IPS-18c (cell line): ENCODE results near the gene BHLHA15.

Experiments
- H3K4me3 ChIP-seq: 2 replicates; pipeline ENCODE4 v1.7.0; 2013; ENCODE audit warnings: low read depth, mild to moderate bottlenecking, low read length, moderate library complexity; ENCODE audit not compliant: insufficient read depth
- H3K9me3 ChIP-seq: one replicate; pipeline ENCODE4 v1.6.1; 2013; ENCODE audit warnings: mild to moderate bottlenecking, low read length, moderate library complexity; ENCODE audit not compliant: control insufficient read depth, insufficient read depth

The BHLHA15 gene

DNA sequence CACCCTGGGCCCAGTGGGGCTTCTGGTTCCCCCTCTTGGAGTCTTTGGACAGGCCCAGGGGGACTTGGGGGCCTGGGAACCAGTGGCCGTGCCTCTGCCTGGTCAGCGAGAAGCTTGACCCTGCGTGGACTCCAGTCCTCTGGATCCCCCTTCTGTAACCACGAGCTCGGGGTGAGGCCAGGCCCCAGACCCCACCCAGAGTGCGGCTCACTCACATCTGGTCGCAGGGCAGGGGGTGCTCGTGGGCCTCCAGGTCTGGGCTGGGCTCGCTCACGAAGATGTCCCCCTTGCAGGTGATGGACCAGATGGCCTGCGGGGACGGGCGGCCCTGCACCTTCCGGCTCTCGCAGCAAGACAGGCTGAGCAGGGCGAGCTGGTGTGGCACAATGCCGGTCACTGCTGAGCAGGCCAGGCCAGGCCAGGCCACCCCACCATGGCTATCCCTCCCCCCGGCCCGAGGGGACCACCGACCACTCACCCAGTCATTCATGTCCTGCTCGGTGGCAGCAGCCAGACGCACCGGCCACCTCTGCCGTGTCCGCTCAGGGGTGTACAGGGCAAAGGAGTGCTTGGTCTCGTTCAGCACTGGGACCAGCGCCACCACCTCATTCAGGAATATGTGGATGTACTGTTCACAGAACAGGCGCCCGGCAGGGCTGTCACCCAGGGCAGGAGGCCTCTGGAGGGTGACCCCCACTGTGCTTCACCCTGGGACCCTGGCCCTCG is 19.7 kb downstream of the BHLHA15 start:
- no peak overlapping the region for H3K4me3 ChIP-seq
- peaks cover 2% of the 10 kb centered on the region for H3K9me3 ChIP-seq

DNA sequence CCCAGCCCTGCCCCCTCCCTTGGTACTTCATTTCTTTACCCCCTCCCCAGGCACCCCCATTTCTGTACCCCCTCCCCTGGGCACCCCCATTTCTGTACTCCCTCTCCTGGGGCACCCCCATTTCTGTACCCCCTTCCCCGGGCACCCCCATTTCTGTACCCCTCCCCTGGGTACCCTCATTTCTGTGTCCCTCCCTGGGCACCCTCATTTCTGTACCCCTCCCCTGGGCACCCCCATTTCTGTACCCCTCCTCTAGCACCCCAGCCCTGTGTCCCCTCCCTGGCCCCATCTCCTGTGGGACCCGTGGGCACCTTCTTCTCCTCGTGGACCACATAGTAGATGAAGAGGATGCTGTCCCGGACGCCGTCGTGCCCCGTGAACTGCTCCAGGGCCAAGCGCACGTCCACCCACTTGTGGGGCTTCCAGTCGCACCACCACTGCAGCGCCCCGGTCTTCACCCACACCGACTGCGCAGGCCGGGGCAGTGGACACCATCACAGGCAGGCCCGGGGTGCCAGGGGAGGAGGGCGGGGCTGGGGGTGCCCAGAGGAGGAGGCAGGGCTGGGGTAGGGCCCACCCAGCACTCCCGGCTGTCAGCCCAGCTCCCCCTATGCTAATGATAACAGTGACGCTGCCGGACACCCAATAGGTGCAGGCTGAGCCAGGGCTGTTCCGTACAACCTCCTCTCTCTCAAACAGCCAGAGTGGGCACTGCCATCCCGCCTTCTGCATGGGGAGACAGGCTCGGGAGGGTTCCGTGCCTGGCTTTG is 20.4 kb downstream of the BHLHA15 start:
- no peak overlapping the region for H3K4me3 ChIP-seq
- peaks cover 2% of the 10 kb centered on the region for H3K9me3 ChIP-seq

DNA sequence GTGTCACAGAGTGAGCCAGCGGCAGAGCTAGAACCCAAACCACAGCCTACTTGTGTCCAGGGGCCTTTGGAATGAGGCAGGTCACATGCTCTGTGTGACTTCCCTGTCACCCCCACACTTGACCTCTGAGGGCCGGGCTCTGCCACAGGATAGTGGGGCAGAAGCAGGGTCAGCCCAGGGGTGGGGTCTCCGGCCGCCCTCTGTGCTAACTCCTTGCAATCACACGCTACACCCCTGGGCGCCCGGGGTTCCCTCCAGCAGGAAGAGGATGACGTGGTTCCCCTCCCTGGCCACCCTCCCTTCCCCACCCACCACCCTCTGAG is 21.0 kb downstream of the BHLHA15 start:
- no peak overlapping the region for H3K4me3 ChIP-seq
- peaks cover 2% of the 10 kb centered on the region for H3K9me3 ChIP-seq

DNA sequence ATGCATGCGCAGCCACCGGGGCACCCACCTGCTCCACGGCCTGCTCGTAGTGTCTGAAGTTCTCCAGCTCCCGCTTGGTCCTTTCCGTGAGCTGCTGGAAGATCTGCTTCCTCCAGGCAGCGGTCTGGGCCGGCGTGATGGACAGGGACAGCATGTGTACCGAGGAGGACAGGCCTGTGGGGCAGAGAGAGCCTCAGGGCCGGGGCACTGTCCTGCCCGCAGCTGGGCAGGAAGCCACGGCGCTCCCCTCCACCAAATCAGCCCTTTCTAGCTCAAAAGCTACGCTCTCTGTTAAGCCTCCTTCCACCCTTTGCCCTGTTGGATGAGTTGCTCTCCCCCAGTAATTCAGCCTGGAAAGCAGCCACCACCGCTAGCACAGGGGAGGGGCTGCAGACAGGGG is 21.6 kb downstream of the BHLHA15 start:
- no peak overlapping the region for H3K4me3 ChIP-seq
- H3K9me3 ChIP-seq: peaks cover 2% of the 10 kb centered on the region

DNA sequence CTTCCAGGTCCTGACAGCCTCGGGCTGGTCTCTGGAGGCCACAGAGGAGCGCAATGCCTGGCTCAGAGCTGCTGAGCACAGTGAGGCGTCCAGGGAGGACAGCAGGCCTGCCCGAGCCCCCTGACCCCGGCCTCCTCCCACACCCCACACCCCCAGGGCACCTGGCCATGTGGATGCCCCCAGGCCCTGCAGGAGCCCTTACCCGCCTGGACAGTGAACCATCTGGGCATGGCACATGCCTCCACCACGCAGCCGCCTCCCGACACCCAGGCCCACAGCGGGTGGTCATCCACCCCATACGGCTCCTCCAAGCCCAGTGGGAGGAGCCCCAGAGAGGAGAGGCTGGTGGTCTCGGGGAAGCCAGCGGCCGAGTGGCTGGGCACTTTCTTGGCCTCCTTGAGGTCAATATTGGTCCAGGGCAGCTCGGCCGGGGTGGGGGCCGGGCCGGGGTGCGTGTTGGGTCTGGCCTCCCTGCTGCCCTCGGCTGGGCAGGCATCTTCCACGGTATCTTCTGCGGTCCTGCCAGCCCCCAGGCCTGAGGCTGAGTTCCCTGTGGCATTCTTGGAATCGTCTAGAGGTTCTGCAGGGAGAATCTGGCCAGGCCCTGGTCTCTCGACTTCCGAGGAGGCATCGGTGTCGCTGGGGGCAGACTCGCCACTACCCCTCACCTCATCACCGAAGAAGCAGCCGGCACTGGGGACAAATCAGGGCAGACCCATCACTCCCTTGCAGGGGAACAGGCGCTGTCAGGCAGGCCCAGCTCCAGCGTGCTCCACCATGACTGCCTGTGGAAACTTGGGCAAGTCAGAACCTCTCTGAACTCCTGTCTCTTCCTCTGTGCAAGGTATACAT is 22.2 kb downstream of the BHLHA15 start:
- Histone ChIP-seq H3K4me3 (no peak overlapping the region), H3K9me3 (peaks cover 2% of the 10 kb centered on the region)

DNA sequence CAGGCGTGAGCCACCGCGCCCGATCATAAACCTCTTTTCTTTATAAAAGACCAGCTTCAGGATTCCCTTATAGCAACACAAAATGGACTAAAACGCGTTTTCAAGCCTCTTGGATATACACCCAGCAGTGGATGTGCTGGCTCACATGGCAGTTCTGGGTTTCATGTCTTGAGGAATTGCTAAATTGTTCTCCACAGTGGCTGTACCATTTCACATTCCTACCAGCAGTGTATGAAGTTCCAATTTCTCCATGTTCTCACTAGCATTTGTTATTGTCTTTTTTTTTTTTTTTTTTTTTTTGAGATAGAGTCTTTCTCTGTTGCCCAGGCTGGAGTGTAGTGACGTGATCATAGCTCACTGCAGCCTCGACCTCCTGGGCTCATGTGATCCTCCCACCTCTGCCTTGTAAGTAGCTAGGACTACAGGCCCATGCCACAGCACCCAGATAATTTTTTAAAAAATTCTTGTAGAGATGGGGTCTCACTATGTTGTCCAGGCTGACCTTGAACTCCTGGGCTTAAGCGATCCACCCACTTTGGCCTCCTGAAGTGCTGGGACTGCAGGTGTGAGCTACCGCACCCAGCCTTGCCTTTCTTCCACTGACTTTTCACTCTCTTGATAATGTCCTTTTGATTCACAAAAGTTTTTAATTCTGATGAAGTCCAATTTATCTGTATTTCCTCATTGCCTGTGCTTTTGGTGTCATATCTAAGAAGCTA is 23.3 kb downstream of the BHLHA15 start:
- H3K4me3 ChIP-seq: no peak overlapping the region
- no peaks in the 10 kb centered on the region for H3K9me3 ChIP-seq

DNA sequence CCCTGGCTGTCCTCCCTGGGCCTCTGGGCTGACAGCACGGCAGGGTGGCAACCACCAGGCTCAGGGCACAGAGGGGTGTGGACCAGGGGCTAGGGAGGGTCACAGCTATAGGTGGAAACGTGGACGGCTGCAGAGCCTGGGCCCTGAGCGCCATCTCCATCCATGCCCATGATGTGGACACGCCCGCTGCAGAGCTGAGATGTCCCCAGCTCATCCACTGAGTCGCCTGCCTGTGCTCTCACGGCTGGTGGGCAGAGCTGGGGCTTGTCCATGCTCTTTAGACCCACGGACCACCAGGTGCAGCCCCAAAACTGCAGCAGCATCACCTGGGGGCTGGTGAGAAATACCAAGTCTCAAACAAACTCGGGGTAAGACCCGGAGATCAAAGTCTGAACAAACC is 24.7 kb downstream of the BHLHA15 start:
- no peaks in the 10 kb centered on the region for H3K9me3 ChIP-seq
- no peak overlapping the region for H3K4me3 ChIP-seq

DNA sequence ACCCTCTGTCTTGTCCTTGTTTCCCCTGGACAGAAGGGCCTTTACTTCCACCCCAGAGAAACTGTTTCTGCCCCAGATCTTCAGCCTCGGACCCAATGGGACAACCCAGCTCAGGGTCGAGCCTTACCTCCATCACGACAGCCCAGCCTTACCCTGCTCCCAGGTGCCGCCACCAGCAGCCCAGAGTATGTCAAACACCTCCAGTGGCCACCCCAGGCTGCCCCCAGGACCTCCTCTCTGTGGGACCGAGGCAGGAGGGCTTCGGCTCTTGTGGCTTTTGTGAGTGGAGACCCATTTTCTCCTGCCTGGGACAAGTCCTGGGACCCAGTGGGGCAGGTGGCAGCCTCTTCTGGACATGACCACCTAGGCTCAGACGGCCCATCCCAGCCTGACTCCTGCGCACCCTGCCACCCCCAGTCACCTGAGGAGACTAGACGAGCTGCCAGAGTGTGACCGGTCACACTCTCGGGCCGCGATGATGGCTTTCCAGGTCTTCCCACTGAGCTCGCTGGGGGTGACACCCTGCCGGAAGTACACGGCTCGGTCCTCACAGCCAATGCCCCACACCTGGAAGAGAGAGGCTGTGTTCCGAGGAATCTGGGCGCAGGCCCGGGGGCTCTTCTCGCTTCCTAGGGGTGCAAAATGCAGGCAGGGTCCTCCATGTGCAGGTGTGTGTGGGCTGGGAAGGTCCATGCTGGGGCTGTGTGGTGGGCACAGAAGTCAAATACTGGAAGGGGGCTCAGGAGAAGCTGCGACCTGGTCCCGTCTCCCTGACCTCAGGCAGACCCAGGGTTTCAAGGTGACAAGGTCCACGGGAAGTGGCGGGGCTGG is 25.3 kb downstream of the BHLHA15 start:
- Histone ChIP-seq H3K9me3 (no peaks in the 10 kb centered on the region), H3K4me3 (no peak overlapping the region)

DNA sequence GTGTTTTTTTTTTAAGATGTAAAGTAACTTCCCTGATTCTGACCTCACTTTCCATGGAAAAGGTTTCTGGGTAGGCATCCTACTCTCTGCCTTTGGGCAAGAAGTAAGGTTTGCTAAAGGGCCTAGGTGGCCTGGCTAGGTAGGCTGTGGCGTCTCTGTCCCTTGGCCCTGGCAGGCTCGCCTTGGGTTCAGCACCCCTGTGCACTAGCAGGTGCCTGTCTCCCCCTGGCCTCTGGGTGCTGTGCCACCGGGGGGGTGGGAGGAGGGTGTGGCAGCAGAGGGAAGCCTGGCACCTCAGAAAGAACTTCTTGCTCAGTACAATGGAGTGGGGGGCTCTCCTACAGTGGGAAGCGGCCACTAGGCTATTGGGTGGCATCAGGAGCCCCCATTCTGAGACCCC is 26.8 kb downstream of the BHLHA15 start:
- Histone ChIP-seq H3K4me3 (no peak overlapping the region), H3K9me3 (no peaks in the 10 kb centered on the region)

DNA sequence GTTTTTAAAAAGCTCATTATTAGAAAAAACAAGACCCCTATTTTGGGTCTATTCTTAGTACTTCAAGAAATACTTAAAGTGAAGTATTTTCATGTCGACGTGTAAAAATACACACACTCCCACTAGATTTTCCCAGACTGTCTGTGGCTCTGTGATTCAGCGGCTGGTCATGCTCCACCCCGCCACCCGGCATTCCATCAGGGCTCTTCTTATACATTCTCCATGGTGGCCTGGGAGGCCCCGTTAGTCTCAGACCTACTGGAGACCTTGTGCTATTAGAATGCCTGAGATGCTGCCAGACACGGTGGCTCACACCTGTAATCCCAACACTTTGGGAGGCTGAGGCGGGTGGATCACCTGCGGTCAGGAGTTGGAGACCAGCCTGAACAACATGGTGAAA is 27.7 kb downstream of the BHLHA15 start:
- H3K4me3 ChIP-seq: no peak overlapping the region

DNA sequence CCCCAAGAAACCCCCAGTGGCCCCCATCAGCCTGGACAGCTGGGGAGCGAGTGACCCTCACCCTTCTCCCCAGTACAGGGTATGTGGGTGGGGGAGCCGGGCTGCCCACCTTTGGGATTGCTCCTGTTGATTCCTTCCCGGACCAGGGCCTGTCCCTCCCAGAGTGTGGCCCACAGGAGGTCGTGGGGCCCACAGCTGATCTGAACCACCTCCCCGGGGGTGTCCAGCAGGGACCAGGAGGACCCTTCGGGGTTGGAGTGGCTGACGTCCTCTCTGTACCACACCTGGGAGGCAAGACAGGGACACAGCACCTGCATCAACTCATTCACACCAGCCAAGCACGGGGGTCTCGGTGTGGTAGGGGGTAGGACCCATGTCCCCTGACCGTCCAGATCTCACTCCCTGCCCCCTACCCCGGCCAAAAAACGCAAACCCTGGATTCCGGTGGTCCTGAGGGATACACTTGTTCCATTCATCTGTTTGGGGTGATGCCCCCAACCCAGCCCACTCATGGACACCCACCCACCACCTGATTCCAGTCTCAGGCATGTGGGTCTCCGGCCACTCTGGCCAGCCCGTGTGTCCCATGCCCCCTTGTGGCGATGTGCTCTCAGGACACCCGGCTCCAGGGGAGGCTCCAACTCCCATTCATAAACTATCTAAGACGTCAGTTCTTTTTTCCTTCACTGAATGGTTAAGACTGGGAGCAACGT is 29.9 kb downstream of the BHLHA15 start:
- Histone ChIP-seq H3K9me3 (no peaks in the 10 kb centered on the region), H3K4me3 (no peak overlapping the region)

More for the DNA sequence above, 27.7 kb downstream of the BHLHA15 start:
- H3K9me3 ChIP-seq: no peaks in the 10 kb centered on the region

DNA sequence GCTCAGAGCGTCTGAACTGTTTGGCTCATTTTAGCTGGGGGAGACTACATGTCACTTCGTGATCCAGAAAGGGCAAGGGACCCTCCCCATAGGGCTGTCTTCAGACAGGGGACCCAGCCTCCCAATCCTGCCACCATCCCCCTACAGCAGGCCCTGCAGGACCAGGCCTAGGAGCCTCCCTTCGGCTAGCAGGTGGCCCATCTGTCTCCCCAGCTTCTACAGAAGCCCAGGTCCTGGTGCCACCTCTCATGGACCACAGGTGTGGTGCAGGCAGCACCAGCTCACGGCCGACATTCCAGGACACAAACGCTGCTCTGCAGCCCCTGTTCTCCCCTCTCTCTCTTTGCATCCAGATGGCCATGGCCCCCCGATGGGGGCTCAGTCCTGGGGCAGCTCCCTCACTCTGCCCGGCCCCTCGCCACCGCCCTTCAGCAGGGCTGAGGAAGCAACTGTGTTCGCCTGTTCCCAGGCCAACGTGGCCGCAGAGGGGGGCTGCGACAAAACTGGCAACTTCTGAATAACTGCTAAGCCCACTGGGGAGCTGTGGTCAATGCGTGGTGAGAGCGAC is 30.5 kb downstream of the BHLHA15 start:
- no peaks in the 10 kb centered on the region for H3K9me3 ChIP-seq
- H3K4me3 ChIP-seq: no peak overlapping the region

DNA sequence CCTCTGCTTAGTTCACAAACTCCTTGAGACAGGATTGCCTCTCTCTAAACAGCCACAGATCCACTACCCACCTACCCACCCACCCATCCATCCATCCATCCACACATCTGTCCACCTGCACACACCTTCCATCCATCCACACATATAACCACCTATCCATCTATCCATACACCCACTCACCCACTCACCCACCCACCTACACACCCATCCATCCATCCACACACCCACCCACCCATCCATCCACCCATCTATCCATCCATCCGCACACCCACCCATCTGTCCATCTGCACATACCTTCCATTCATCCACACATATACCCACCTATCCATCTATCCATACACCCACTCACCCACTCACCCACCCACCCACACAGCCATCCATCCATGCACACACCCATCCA is 31.1 kb downstream of the BHLHA15 start:
- Histone ChIP-seq H3K9me3 (no peaks in the 10 kb centered on the region), H3K4me3 (no peak overlapping the region)

DNA sequence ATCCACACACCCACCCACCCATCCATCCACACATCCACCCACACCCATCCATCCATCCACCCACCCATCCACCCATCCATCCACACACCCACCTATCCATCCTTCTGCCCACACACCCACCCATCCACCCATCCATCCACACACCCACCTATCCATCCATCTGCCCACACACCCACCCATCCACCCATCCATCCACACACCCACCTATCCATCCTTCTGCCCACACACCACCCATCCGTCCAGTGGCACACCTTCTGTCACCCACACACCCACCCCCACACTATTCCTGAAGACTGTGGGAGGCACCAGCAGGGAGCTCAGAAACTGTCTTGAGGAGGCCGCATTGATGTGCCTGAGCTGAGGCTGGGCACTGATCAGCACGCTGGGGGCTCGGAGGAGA is 31.7 kb downstream of the BHLHA15 start:
- H3K4me3 ChIP-seq: no peak overlapping the region
- no peaks in the 10 kb centered on the region for H3K9me3 ChIP-seq

DNA sequence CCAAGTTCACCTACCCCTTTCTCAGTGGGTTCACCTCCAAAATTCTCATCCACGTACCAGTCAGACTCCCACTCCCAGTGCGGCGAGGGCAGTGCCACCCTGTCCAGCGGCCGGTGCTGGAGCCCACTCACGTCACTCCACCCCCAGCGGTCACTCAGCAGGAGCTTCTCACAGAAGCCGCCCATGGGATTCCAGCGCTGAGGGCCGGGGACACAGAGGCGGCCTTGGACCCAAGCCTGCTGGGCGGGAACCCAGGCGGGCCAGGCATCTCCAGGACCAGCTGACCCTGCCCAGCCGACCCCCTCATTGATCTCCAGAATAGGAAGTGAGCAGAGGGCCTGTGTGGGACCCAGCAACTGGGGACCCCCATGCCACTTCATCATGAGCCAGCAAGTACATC is 33.6 kb downstream of the BHLHA15 start:
- Histone ChIP-seq H3K9me3 (no peaks in the 10 kb centered on the region), H3K4me3 (no peak overlapping the region)

DNA sequence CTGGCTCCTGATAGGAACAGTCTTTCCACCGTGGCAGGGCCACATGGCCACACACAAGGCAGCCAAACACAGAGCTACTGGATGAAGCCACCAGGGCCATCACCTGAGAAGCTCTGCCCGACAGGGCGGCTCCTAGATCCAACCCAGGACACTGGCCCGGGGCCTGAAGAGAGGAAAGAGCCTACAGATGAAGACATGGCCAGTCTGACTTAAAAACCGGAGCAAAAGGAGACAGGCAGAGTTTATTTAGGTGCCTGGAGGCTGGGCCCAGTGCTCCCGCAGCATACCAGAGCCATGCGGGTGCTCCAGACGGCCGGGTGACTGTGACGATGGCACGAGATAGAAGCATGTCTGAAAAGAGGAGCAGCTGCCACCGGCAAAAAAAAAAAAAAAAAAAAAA is 36.9 kb downstream of the BHLHA15 start:
- Histone ChIP-seq H3K4me3 (no peak overlapping the region), H3K9me3 (no peaks in the 10 kb centered on the region)
